Uterus (tissue), 4 donors: ENCODE measurements around the gene FAM174B. TPM values are rescaled to one million over a fixed set of nuclear protein-coding genes. Genes with fewer than 3 reads are reported as not detected.

Experiments
- DNase-seq, 2 donors: peaks; one replicate each; pipeline ENCODE4 v3.0.0-alpha.2; 2019 to 2020
- H3K27ac ChIP-seq, 2 donors: fragments of 200-600 bp; sonication (generic); 1 replicate in 1 of 2; 2 replicates in 1 of 2; pipeline ENCODE4 v1.5.1; 2016 to 2018
- H3K27me3 ChIP-seq, 2 donors: fragments of 200-600 bp; sonication (generic); one replicate each; pipeline ENCODE4 v1.5.1; 2018 to 2019; ENCODE audit warnings: control low read depth in 1 of 2
- H3K36me3 ChIP-seq, 2 donors: fragments of 200-600 bp; sonication (generic); one replicate each; pipeline ENCODE4 v1.5.1; 2019; ENCODE audit warnings: control low read depth in 1 of 2
- H3K4me1 ChIP-seq, 2 donors: fragments of 200-600 bp; sonication (generic); one replicate each; pipeline ENCODE4 v1.5.1; 2018 to 2019; ENCODE audit warnings: control low read depth in 1 of 2
- H3K4me3 ChIP-seq, 2 donors: fragments of 200-600 bp; sonication (generic); 1 replicate in 1 of 2; 2 replicates in 1 of 2; pipeline ENCODE4 v1.5.1; 2018 to 2019; ENCODE audit warnings: mild to moderate bottlenecking in 1 of 2
- H3K9me3 ChIP-seq, 2 donors: fragments of 200-600 bp; sonication (generic); one replicate each; pipeline ENCODE4 v1.5.1; 2019; ENCODE audit warnings: control low read depth in 1 of 2
- POLR2A ChIP-seq, 2 donors: fragments of 450-650 bp; IDR thresholded peaks; one replicate each; pipeline ENCODE4 v1.6.1; 2016; ENCODE audit warnings: antibody characterized with exemption in 2 of 2, mild to moderate bottlenecking in 1 of 2, moderate library complexity in 1 of 2
- intact Hi-C: fragments of 100-400 bp; cut with DNase I; formaldehyde crosslinking; loops from one replicate; pipeline ENCODE4 v1.15.1; 2023; ENCODE audit warnings: low total_unique reads
- total RNA-seq, 4 donors: library from RNA; depleted of rRNA in 3 of 4; stranded (reverse); fragments of >200 nt in 3 of 4; gene quantifications; one replicate each; pipeline versions ENCODE4 v1.1.0 to v1.2.4, GENCODE V29; 2014 to 2023
- TF ChIP-seq, protein P1 (sequence below), 4 experiments: fragments of 200-600 bp in 2 of 4; fragments of 450-650 bp in 2 of 4; sonication (generic) in 2 of 4; IDR thresholded peaks; one replicate each; pipeline ENCODE4 v1.5.1; 2016 to 2019; ENCODE audit warnings: antibody characterized with exemption in 4 of 4, mild to moderate bottlenecking in 2 of 4, moderate library complexity in 1 of 4
- donor health status: DM: yes; HTN: yes; CAD: no.

The FAM174B gene
- total RNA-seq, result 10 to 100 TPM in 1 of 4 donors, 1 to 10 TPM in 2, under 1 TPM in 1; 0.51 to 41.8 (median 5.5) TPM

DNA sequence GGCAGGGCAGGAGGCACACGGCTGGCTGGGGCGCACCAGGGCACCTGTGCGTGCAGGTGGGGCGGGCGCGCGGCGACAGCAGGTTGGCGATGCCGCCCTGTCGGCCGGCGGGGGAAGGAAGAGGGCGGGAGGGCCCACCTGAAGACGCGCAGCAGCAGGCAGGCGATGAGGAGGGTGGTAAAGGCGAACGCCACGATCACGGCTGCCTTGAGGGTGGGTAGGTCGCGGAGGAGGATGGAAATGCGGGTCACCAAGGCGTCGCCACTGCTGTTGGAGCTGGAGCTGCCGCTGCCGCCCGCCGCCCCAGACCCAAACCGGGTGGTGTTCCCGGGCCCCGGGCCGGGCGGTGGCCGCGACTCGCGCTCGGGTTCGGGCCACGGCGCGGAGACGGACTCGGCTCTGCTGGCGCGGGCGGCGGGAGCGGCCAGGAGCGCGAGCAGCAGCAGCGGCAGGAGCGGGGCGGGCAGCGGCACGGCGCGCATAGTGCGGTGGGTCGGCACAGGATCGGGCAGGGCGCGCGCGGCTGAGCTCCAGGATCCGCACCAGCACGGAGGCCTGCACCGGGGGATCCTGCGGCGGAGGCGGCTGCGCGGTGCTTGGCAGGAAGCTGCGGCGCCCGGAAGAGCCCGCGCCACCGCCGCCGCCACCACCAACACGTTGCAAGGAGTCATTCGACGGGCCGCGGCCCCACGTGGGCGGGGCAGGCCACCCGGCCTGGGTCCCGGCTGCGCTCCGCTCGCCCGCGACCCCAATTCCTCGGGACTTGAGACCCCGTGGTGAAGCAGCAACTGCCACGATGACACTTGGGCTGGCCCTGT, at the start of gene FAM174B:
Gene FAM174B, minus strand, starts transcription at position 598 of the 818 bp plus-strand sequence.
- TF ChIP-seq, protein P1, sequence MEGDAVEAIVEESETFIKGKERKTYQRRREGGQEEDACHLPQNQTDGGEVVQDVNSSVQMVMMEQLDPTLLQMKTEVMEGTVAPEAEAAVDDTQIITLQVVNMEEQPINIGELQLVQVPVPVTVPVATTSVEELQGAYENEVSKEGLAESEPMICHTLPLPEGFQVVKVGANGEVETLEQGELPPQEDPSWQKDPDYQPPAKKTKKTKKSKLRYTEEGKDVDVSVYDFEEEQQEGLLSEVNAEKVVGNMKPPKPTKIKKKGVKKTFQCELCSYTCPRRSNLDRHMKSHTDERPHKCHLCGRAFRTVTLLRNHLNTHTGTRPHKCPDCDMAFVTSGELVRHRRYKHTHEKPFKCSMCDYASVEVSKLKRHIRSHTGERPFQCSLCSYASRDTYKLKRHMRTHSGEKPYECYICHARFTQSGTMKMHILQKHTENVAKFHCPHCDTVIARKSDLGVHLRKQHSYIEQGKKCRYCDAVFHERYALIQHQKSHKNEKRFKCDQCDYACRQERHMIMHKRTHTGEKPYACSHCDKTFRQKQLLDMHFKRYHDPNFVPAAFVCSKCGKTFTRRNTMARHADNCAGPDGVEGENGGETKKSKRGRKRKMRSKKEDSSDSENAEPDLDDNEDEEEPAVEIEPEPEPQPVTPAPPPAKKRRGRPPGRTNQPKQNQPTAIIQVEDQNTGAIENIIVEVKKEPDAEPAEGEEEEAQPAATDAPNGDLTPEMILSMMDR (IDR thresholded peaks at IDR 0.05), result no peak
- TF ChIP-seq POLR2A (IDR thresholded peaks at IDR 0.05), result peak in 1 of 2 donors; percentile 44
- H3K4me1 ChIP-seq, result no peaks in the 10 kb centered on the region
- DNase-seq, result no peak
- no peaks in the 10 kb centered on the region for H3K27me3 ChIP-seq
- H3K36me3 ChIP-seq, result no peaks in the 10 kb centered on the region
- H3K27ac ChIP-seq, result no peak within 1 kb of the TSS
- peak within 1 kb of the TSS; percentile 20 to 50 for H3K4me3 ChIP-seq
- H3K9me3 ChIP-seq, result no peaks in the 10 kb centered on the region
- intact Hi-C loops, result no loop called here

DNA sequence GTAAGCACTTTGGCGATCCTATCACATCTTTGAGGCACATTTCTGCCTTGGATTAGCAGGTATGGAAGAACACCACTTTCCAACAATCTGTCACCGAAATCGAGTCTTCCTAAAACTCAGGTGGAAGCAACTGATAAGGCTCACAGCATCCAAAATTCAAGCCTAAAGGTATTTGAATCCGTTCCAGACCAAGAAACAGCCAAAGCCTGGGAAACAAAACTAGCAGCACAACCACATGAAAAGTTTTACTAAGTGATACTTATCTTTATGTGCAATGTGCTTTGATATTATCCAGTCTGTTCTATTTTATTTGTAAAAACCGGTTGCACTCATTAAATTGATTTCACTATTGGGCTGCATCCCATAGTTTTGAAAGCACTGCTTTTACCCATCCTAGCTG, 40.5 kb upstream of the FAM174B start:
- TF ChIP-seq POLR2A (IDR thresholded peaks at IDR 0.05), result no peak
- TF ChIP-seq, protein P1 (IDR thresholded peaks at IDR 0.05), result no peak
- H3K27ac ChIP-seq, result no peak overlapping the region
- no peaks in the 10 kb centered on the region for H3K9me3 ChIP-seq
- no peaks in the 10 kb centered on the region for H3K4me1 ChIP-seq
- no peaks in the 10 kb centered on the region for H3K36me3 ChIP-seq
- DNase-seq, result no peak
- no peak overlapping the region for H3K4me3 ChIP-seq
- no peaks in the 10 kb centered on the region for H3K27me3 ChIP-seq
- intact Hi-C loops, result no loop called here

DNA sequence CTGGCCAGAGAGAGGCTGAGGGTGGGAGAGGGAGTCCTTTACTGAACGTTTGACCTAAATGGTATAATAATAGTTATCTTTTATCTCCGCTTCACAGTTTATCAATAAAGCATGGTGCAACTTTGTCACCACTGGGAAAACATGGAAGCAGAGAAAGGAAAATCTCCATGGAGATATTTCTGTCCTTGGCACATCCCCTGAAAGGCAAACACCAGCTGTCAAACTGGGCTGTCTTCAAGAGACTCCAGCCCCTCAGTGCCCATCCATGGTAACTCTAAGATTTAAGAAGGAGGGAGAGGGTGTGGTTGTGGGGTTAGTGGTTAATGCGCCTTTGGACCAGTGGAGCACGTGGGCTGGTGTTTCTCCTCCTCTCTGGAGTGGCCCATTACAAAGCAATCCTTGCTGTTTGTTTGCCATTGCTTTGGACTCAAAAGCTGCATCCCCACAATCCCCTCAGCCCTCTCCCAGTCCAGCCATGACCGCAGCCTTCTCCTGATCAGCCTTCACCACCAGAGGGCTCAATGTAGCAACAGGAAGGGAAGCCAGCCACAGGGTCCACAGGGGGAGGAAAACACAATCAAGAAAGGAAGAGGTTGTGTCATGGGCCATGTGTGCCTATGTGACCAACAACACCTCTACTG, 38.2 kb upstream of the FAM174B start:
- H3K4me1 ChIP-seq, result no peaks in the 10 kb centered on the region
- DNase-seq, result no peak
- no peaks in the 10 kb centered on the region for H3K27me3 ChIP-seq
- no peak overlapping the region for H3K4me3 ChIP-seq
- intact Hi-C loops, result no loop called here
- H3K27ac ChIP-seq, result no peak overlapping the region
- no peak for TF ChIP-seq POLR2A (IDR thresholded peaks at IDR 0.05)
- TF ChIP-seq, protein P1 (IDR thresholded peaks at IDR 0.05), result no peak
- H3K36me3 ChIP-seq, result no peaks in the 10 kb centered on the region
- no peaks in the 10 kb centered on the region for H3K9me3 ChIP-seq

DNA sequence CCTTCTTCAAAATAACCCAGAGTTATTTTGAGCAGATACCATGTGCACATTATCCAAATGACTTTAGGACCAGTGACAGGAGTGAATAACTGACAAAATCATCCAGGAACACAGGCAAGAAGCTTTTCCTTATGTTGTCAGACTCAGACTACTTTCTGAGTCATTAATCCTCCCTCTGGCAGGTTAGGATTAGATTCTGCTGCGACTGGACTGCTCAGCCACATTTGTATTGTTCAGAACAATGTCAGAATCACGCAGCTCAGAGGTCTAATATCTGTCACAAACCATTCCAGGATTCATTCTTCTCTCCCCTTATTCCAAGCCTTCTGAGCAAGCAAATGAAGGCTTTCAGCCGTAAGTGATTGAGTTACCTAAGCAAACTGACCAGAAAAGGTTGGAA, 34.8 kb upstream of the FAM174B start:
- TF ChIP-seq, protein P1 (IDR thresholded peaks at IDR 0.05), result no peak
- TF ChIP-seq POLR2A (IDR thresholded peaks at IDR 0.05), result no peak
- intact Hi-C loops, result no loop called here

DNA sequence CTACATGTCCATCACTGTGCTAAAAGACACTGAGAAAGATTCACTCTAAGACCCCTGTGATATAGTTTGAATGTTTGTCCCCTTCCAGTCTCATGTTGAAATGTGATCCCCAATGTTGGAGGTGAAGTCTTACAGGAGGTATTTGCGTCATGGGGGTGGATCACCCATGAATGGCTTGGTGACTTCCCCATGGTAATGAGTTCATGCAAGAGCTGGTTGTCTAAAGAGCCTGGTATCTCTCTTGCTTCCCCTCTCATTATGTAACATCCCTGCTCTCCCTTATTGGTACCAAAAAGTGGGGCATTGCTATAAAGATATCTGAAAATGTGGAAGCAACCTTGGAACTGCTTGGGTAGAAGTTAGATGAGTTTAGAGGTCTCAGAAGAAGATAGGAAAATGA, 32.2 kb upstream of the FAM174B start:
- DNase-seq, result no peak
- Histone ChIP-seq H3K9me3 (no peaks in the 10 kb centered on the region), H3K27me3 (no peaks in the 10 kb centered on the region), H3K36me3 (no peaks in the 10 kb centered on the region), H3K27ac (no peak overlapping the region), H3K4me3 (no peak overlapping the region), H3K4me1 (no peaks in the 10 kb centered on the region)
- intact Hi-C loops, result no loop called here
- TF ChIP-seq, protein P1 (IDR thresholded peaks at IDR 0.05), result no peak
- no peak for TF ChIP-seq POLR2A (IDR thresholded peaks at IDR 0.05)

More for the DNA sequence above, 34.8 kb upstream of the FAM174B start:
- no peaks in the 10 kb centered on the region for H3K9me3 ChIP-seq
- H3K36me3 ChIP-seq, result no peaks in the 10 kb centered on the region
- no peak for DNase-seq
- H3K27me3 ChIP-seq, result no peaks in the 10 kb centered on the region
- no peak overlapping the region for H3K4me3 ChIP-seq
- H3K4me1 ChIP-seq, result no peaks in the 10 kb centered on the region
- H3K27ac ChIP-seq, result no peak overlapping the region
